Thyroid gland (tissue), 4 donors: ENCODE measurements around the gene SEMA3D.

Source experiments
- POLR2A ChIP-seq, 2 donors: fragments of 450-650 bp; IDR thresholded peaks; one replicate each; pipeline ENCODE4 v1.6.1; 2017; ENCODE audit warnings: antibody characterized with exemption in 2 of 2, mild to moderate bottlenecking in 2 of 2, moderate library complexity in 1 of 2
- TF ChIP-seq, protein P1 (sequence below), 6 experiments: fragments of 200-600 bp in 3 of 6; fragments of 450-650 bp in 3 of 6; sonication (generic) in 3 of 6; IDR thresholded peaks; one replicate each; pipeline ENCODE4 v1.5.1; 2016 to 2019; ENCODE audit warnings: antibody characterized with exemption in 6 of 6, mild to moderate bottlenecking in 2 of 6, inconsistent platforms in 1 of 6, moderate library complexity in 1 of 6

GRCh38 chr7:85162721-85163120, 24.1 kb downstream of the SEMA3D start:
- TF ChIP-seq, protein P1, sequence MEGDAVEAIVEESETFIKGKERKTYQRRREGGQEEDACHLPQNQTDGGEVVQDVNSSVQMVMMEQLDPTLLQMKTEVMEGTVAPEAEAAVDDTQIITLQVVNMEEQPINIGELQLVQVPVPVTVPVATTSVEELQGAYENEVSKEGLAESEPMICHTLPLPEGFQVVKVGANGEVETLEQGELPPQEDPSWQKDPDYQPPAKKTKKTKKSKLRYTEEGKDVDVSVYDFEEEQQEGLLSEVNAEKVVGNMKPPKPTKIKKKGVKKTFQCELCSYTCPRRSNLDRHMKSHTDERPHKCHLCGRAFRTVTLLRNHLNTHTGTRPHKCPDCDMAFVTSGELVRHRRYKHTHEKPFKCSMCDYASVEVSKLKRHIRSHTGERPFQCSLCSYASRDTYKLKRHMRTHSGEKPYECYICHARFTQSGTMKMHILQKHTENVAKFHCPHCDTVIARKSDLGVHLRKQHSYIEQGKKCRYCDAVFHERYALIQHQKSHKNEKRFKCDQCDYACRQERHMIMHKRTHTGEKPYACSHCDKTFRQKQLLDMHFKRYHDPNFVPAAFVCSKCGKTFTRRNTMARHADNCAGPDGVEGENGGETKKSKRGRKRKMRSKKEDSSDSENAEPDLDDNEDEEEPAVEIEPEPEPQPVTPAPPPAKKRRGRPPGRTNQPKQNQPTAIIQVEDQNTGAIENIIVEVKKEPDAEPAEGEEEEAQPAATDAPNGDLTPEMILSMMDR (IDR thresholded peaks at IDR 0.05) = no peak
- TF ChIP-seq POLR2A (IDR thresholded peaks at IDR 0.05) = no peak
